ENCODE data around the gene NT5E.

- TF ChIP-seq CTCF (conservative IDR thresholded peaks at IDR 0.05) (no peak), ZFX (IDR thresholded peaks at IDR 0.05) (no peak)
These were observed 56.7 kb downstream of the NT5E start for GRCh38 chr6:85506441-85507093.

Data from C4-2B (cell line).